Prostate gland (tissue), 2 donors: Measurements from ENCODE around the gene NEB.
"Not testable (repeated sequence)": the region's sequence is repeated elsewhere in the genome, so short reads cannot be mapped to it uniquely, and the experiment has no call there.

Experiments
- POLR2AphosphoS5 ChIP-seq: sonication (generic); formaldehyde crosslinking; IDR thresholded peaks from one replicate; pipeline ENCODE4 v1.6.1; 2017; ENCODE audit warnings: antibody characterized with exemption
- TF ChIP-seq, protein P1 (sequence below), 4 experiments: fragments of 200-600 bp in 2 of 4; fragments of 450-650 bp in 2 of 4; sonication (generic) in 2 of 4; IDR thresholded peaks; 1 replicate in 3 of 4; 2 replicates in 1 of 4; pipeline ENCODE4 v1.5.1; 2016 to 2019; ENCODE audit warnings: antibody characterized with exemption in 4 of 4, mild to moderate bottlenecking in 2 of 4, moderate library complexity in 2 of 4

DNA sequence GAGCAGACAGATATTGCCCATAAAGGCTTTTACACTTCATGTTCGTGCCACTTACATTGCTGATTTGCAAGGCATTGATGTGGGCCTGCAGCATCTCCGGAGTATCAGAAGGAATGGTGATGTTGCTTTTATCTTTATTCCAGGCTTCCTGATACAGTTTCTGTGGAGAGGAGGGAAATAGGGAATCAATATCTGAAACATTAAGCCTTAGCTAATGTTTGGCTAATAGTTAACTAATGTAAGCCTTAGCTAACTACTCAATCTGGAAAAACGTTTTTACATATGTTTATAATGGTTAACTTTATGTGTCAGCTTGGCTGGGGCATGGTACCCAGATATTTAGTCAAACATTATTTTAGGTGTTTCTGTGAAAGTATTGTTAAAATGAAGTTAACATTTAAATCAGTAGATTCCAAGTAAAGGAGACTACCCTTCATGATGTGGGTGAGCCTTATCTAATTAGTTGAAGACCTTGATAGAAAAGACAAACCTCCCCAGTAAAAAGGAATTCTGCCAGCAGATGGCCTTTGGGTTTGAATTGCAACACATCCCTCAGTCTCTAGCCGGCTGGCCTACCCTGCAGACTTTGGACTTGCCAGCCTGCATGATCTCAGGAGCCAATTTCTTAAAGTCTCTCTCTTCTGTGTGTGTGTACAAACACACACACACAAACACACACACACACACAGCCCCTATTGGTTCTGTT is 137.2 kb downstream of the NEB start:
- not testable (repeated sequence) for TF ChIP-seq POLR2AphosphoS5
- TF ChIP-seq, protein P1, sequence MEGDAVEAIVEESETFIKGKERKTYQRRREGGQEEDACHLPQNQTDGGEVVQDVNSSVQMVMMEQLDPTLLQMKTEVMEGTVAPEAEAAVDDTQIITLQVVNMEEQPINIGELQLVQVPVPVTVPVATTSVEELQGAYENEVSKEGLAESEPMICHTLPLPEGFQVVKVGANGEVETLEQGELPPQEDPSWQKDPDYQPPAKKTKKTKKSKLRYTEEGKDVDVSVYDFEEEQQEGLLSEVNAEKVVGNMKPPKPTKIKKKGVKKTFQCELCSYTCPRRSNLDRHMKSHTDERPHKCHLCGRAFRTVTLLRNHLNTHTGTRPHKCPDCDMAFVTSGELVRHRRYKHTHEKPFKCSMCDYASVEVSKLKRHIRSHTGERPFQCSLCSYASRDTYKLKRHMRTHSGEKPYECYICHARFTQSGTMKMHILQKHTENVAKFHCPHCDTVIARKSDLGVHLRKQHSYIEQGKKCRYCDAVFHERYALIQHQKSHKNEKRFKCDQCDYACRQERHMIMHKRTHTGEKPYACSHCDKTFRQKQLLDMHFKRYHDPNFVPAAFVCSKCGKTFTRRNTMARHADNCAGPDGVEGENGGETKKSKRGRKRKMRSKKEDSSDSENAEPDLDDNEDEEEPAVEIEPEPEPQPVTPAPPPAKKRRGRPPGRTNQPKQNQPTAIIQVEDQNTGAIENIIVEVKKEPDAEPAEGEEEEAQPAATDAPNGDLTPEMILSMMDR (IDR thresholded peaks at IDR 0.05) = not testable (repeated sequence)
